HG02588 (cell line): ENCODE data around the gene LTBR.

Experiments
- ATAC-seq: cut with Tn5 transposase; IDR thresholded peaks from one replicate; pipeline ENCODE4 v1.9.1; 2021; ENCODE audit warnings: mild to moderate bottlenecking, moderate library complexity; ENCODE audit not compliant: unreplicated experiment

LTBR gene

GRCh38 chr12:6380141-6381121, 3.5 kb upstream of the LTBR start:
- no peak for ATAC-seq

GRCh38 chr12:6382371-6382770, 1.6 kb upstream of the LTBR start:
- ATAC-seq: no peak

GRCh38 chr12:6382982-6383381, 980 bp upstream of the LTBR start:
- ATAC-seq: no peak

DNA sequence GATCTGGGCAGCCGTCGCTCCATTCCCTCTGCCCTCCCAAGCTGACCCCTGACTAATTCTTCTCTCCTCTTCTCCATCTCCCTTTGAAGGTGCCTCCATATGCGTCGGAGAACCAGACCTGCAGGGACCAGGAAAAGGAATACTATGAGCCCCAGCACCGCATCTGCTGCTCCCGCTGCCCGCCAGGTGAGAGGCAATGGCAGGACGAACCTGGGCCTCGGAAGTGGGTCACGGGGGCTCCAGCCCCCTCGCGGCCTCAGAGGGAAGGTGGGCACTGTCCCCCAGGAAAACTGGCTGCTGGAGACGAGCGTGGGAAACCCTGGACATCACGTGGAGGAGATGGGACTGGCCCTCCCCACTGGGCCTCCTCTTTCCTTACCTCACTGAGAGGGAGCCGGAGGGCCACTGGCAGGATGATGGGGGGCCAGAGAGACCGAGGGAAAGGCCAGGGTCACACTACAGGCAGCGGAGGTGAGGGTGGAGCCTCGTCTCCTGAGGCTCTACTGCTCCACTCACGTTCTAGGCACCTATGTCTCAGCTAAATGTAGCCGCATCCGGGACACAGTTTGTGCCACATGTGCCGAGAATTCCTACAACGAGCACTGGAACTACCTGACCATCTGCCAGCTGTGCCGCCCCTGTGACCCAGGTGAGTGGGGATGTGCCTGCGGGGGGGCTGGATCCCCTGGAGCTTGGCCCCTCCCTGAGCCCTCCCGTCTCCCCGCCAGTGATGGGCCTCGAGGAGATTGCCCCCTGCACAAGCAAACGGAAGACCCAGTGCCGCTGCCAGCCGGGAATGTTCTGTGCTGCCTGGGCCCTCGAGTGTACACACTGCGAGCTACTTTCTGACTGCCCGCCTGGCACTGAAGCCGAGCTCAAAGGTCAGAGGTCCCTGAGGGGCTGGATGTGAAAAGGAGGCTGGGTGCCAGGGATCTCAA, 806 bp downstream of the LTBR start:
- no peak for ATAC-seq

- ATAC-seq: no peak
These were observed 2.1 kb downstream of the LTBR start for GRCh38 chr12:6386038-6386437.

GRCh38 chr12:6386491-6386890, 2.5 kb downstream of the LTBR start:
- no peak for ATAC-seq

DNA sequence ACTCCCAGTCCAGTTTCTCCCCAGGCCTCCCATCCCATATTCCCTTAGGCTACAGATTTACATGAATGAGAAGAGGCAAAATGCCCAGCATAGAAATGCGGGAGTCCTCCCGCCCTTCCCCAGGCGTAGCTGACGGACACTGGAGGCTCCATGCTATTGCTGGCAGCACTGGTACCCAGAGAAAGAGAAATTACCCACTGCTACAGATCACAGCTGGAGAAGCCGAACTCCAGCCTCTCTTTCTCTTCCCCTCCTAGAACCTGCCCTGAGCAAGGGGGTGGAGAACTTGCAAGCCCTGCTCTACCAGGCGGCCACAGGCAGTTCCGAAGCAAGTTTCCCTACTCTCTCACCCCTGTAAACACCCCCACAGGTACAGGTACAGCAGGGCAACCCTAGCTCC, 3.6 kb downstream of the LTBR start:
- ATAC-seq: no peak

DNA sequence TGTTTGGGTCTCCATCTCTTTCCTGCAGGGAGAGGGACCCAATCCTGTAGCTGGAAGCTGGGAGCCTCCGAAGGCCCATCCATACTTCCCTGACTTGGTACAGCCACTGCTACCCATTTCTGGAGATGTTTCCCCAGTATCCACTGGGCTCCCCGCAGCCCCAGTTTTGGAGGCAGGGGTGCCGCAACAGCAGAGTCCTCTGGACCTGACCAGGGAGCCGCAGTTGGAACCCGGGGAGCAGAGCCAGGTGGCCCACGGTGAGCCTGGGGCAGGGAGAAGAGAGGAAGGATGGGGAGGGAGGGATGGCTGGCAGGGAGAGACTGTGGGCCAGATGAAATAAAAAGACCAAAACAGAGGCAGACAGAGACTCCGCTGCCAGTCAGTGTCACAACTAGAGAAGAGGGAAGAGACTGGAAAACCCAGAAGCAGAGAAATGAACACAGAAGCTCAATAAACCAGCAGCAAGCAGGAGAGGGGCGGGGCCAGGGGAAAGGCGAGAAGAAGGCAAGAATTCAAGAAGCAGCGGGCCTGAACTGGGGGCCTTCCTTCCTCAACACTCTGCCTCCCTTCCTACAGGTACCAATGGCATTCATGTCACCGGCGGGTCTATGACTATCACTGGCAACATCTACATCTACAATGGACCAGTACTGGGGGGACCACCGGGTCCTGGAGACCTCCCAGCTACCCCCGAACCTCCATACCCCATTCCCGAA, 6.3 kb downstream of the LTBR start:
- ATAC-seq: no peak

GRCh38 chr12:6391013-6391412, 7.1 kb downstream of the LTBR start:
- no peak for ATAC-seq

- no peak for ATAC-seq
These were observed 8.5 kb downstream of the LTBR start for GRCh38 chr12:6392504-6392903.

DNA sequence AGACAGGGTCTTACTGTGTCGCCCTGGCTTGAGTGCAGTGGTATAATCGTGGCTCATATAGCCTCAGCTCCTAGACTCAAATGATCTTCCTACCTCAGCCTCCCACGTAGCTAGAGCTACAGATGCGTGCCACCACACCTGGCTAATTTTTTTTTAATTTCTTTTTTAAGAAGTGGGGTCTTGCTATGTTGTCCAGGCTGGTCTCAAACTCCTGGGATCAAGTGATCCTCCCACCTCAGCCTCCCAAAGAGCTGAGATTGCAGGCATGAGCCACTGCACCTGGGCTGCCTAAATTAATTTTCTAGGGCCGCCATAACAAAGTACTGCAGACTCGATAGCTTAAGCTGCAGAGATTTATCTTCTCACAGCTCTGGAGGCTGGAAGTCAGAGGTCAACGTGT, 9.1 kb downstream of the LTBR start:
- no peak for ATAC-seq

GRCh38 chr12:6394398-6394797, 10.4 kb downstream of the LTBR start:
- no peak for ATAC-seq

DNA sequence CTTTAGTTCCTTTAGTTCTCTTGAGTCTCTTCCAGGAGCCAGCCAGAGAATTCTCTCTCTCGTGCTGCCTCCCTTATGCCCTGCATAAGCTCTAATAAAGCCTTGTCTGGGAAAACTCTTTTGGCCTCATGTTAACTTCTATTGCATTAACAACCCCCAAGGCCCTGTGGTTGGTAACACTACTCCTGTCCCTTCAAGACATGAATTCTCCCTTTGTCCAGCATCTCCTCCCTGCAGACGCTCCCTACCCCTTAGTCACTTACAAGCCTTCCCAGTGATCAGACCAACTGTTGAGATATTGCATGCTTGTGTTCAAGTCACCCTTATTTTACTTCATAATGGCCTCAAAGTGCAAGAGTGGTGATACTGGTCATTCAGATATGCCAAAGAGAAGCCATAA, 12.1 kb downstream of the LTBR start:
- ATAC-seq: no peak

DNA sequence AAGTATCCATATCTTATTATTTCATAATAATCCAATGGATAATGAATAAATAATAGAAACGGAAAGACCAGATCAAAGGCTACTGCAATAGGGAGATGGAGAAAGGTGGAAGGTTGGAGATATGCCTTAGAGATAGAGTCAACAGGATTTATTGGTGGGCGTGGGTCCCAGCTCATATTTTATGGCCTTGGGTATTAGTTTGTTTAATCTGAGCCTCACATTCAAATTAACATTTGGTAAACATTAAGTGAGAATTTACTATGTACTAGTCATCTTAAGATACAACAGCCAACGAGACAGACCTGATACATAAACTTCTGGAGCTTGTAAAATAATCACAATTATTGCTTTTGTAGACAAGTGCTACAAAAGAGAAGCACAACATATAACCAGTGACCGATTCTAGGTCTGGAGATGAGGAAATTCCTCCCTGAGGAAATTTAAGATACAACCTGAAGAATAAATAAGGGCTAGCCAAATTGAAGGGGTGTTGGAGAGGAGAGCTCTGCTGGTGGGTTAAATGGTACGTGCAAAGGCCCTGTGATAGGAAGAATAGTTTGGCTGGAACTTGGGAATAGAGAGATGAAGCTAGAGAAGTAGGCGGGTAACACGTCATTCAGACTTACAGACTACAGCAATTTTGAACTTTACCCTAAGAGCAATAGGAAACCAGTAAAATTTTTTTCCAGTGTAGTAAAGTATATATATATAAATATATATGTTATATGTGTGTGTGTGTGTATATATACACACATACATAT, 16.1 kb downstream of the LTBR start:
- ATAC-seq: no peak

DNA sequence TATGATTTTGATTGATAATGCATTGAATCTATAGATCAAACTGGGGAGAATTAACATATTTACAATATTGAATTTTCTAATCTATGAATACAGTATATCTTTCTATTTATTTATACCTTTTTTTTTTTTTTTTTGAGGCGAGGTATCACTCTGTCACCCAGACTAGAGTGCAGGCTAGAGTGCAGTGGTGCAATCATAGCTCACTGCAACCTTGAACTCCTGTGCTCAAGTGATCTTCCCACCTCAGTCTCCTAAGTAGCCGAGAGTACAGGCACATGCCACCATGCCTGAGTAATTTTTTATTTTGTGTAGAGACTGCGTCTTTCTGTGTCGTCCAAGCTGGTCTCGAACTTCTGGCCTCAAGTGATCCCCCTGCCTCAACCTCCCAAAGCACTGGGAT, 20.4 kb downstream of the LTBR start:
- ATAC-seq: no peak

DNA sequence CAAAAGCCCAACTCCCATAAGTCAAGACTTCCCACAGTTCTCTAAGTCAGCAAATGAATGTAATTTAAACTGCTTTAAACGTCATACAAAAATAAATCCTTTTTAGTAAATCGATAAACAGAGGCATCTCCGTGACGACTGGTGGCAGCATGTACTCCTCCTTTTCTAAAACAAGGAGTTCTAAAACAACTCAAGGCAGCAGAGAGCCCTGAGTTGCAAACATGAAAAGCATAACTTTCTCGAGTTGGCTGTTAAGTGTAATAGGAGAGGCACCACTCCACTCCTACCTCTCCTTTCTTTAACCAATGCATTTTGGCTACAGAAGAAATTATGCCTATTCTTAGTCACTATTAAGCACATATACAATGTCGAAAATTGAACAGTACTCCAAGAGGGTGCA, 22.0 kb downstream of the LTBR start:
- no peak for ATAC-seq

GRCh38 chr12:6407236-6407954, 23.4 kb downstream of the LTBR start:
- no peak for ATAC-seq

GRCh38 chr12:6416596-6416995, 32.6 kb downstream of the LTBR start:
- no peak for ATAC-seq

DNA sequence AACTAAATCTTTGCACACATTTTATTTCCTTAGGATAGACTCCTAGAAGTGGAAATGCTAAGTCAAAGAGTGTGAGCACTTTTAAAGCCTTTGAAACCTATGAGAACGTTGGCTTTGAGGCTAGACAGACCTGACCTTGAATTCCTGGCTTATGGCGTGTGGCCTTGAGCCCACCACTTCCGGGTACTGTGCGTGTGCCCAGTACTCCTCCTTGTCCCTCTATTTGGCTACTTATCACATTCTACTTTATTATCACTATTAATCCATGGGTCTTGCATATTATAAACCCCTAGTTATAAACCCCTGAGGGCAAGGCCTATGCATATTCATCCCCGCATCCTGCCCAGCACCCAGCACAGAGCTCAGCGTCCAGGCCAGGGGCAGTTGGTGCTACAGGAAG, 34.8 kb downstream of the LTBR start:
- ATAC-seq: no peak

DNA sequence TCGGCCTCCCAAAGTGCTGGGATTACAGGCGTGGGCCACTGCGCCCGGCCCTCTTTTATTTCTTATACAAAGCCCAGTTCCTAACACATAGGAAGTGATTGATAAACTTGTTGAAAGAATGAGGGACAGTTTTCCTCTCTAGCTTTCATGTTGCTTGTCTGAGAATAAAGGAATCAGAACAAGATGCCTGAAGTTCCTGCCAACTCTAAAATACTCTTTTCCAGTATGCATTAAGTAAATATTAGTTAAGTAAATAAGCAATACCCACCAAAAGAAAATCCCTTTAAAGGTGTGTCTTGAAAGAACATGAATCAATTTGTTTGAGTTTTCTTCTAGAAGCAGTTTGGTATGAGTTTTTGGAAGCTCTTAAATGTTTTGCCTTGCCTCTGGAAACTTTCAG, 36.4 kb downstream of the LTBR start:
- ATAC-seq: no peak
